Lower lobe of right lung (tissue), 2 donors: Measurements from ENCODE around the gene FAU. TPM values are rescaled to one million over a fixed set of nuclear protein-coding genes. Genes with fewer than 3 reads are reported as not detected.
A peak's percentile ranks its signal among the peaks of the same experiment; 100 is the strongest.

Experiments used
- ATAC-seq, 2 donors: fragments of 200-7000 bp; cut with Tn5 transposase; one replicate each; pipeline ENCODE4 v1.9.1; 2020 to 2022; ENCODE audit warnings: mild to moderate bottlenecking in 2 of 2, moderate library complexity in 2 of 2
- DNase-seq: peaks from one replicate; pipeline ENCODE4 v3.0.0-alpha.2; 2020
- H3K27ac ChIP-seq: fragments of 200-600 bp; one replicate; pipeline ENCODE4 v1.8.0; 2022
- H3K27me3 ChIP-seq: fragments of 200-600 bp; one replicate; pipeline ENCODE4 v1.8.0; 2022; ENCODE audit warnings: low read depth
- H3K36me3 ChIP-seq: fragments of 200-600 bp; one replicate; pipeline ENCODE4 v1.8.0; 2022; ENCODE audit warnings: mild to moderate bottlenecking
- H3K4me1 ChIP-seq: fragments of 200-600 bp; one replicate; pipeline ENCODE4 v1.8.0; 2022
- H3K4me3 ChIP-seq: fragments of 200-600 bp; one replicate; pipeline ENCODE4 v1.8.0; 2022; ENCODE audit warnings: mild to moderate bottlenecking
- H3K9me3 ChIP-seq: fragments of 200-600 bp; one replicate; pipeline ENCODE4 v1.8.0; 2022
- CTCF ChIP-seq: fragments of 200-600 bp; IDR thresholded peaks from one replicate; pipeline ENCODE4 v1.8.0; 2022; ENCODE audit warnings: antibody characterized with exemption, mild to moderate bottlenecking
- intact Hi-C: fragments of 100-400 bp; cut with DNase I; formaldehyde crosslinking; loops from one replicate; pipeline ENCODE4 v1.11.0; 2022
- total RNA-seq: library from RNA; stranded (reverse); fragmentation: NEBNext Ultra II Directional; extraction: Animal tissue kit (Norgen Biotek cat#: 25700); gene quantifications from one replicate; pipeline ENCODE4 v1.2.1, GENCODE V29; 2021
- donor health status: DM: no; HTN: yes; CAD: no; lungs with severe emphysema.

Gene FAU
- total RNA-seq, 1 donor from 2014 or later = 766 TPM

- DNase-seq (peak; percentile 83), ATAC-seq (peak; percentile 77 to 80)
- H3K27me3 ChIP-seq = no peaks in the 10 kb centered on the region
- no peaks in the 10 kb centered on the region for H3K9me3 ChIP-seq
- H3K27ac ChIP-seq = peak overlapping the region; percentile 74
- peak; percentile 92 for TF ChIP-seq CTCF
- intact Hi-C loops = no loop called here
- peaks cover 39% of the 10 kb centered on the region for H3K36me3 ChIP-seq
- H3K4me1 ChIP-seq = peaks cover 50% of the 10 kb centered on the region
- H3K4me3 ChIP-seq = peak overlapping the region; percentile 60
Observed at GRCh38 chr11:65112546-65113360, 9.2 kb downstream of the FAU start.

GRCh38 chr11:65111744-65112545, 10.0 kb downstream of the FAU start, which contains the start of gene TM7SF2:
Gene TM7SF2 (plus strand): TSS chr11:65111872. CDS start chr11:65112016, 144 bp downstream.
- DNase-seq (peak; percentile 99), ATAC-seq (peak; percentile 92 to 94)
- Histone ChIP-seq H3K9me3 (no peaks in the 10 kb centered on the region), H3K4me1 (peaks cover 48% of the 10 kb centered on the region), H3K4me3 (peak within 1 kb of the TSS; percentile 60), H3K36me3 (peaks cover 45% of the 10 kb centered on the region), H3K27me3 (no peaks in the 10 kb centered on the region), H3K27ac (peak within 1 kb of the TSS; percentile 74)
- intact Hi-C loops = no loop called here
- no peak for TF ChIP-seq CTCF

GRCh38 chr11:65111159-65111743, 10.7 kb downstream of the FAU start:
- Histone ChIP-seq H3K4me3 (peak overlapping the region; percentile 60), H3K9me3 (no peaks in the 10 kb centered on the region), H3K36me3 (peaks cover 41% of the 10 kb centered on the region), H3K4me1 (peaks cover 41% of the 10 kb centered on the region), H3K27me3 (no peaks in the 10 kb centered on the region), H3K27ac (no peak overlapping the region)
- intact Hi-C loops = no loop called here
- no peak for ATAC-seq
- no peak for DNase-seq
- no peak for TF ChIP-seq CTCF

GRCh38 chr11:65110354-65110861, 11.5 kb downstream of the FAU start:
- Histone ChIP-seq H3K36me3 (peaks cover 36% of the 10 kb centered on the region), H3K27me3 (no peaks in the 10 kb centered on the region), H3K27ac (peak overlapping the region; percentile 44), H3K4me1 (peaks cover 34% of the 10 kb centered on the region), H3K4me3 (peak overlapping the region; percentile 14), H3K9me3 (no peaks in the 10 kb centered on the region)
- ATAC-seq (peak; percentile 65 to 79), DNase-seq (peak; percentile 89)
- peak; percentile 99 for TF ChIP-seq CTCF
- intact Hi-C loops = no loop called here
